H9 (cell line): ENCODE measurements around the gene DTYMK. TPM values are rescaled to one million over a fixed set of nuclear protein-coding genes. Genes with fewer than 3 reads are reported as not detected.

Experiments used
- DNase-seq: peaks from one replicate; pipeline ENCODE4 v3.0.0-alpha.2; 2017
- H2AFZ ChIP-seq: one replicate; pipeline ENCODE4 v1.6.1; 2013; ENCODE audit warnings: mild to moderate bottlenecking, low read length, control low read depth, moderate library complexity
- H2AK5ac ChIP-seq: 2 replicates; pipeline ENCODE4 v1.6.1; 2013; ENCODE audit warnings: low read length, control low read depth, mixed read lengths; ENCODE audit not compliant: insufficient read length
- H2BK120ac ChIP-seq: one replicate; pipeline ENCODE4 v1.6.1; 2013; ENCODE audit warnings: low read depth, mild to moderate bottlenecking, low read length, control low read depth, inconsistent platforms; ENCODE audit not compliant: poor library complexity, severe bottlenecking
- H2BK12ac ChIP-seq: 2 replicates; pipeline ENCODE4 v1.6.1; 2013; ENCODE audit warnings: low read length, control low read depth, mixed read lengths, low read depth; ENCODE audit not compliant: insufficient read length
- H2BK15ac ChIP-seq: 2 replicates; pipeline ENCODE4 v1.6.1; 2013; ENCODE audit warnings: low read depth, low read length, control low read depth
- H2BK20ac ChIP-seq: one replicate; pipeline ENCODE4 v1.6.1; 2013; ENCODE audit warnings: low read depth, mild to moderate bottlenecking, low read length, control low read depth, inconsistent platforms; ENCODE audit not compliant: poor library complexity, severe bottlenecking
- H2BK5ac ChIP-seq: 2 replicates; pipeline ENCODE4 v1.6.1; 2013; ENCODE audit warnings: low read length, control low read depth, mixed read lengths; ENCODE audit not compliant: insufficient read length
- H3K14ac ChIP-seq: 2 replicates; pipeline ENCODE4 v1.6.1; 2013; ENCODE audit warnings: low read length, control low read depth; ENCODE audit not compliant: insufficient read depth
- H3K18ac ChIP-seq: 2 replicates; pipeline ENCODE4 v1.6.1; 2013; ENCODE audit warnings: low read depth, mild to moderate bottlenecking, mixed read lengths, low read length, control low read depth; ENCODE audit not compliant: insufficient read length
- H3K23ac ChIP-seq: 2 replicates; pipeline ENCODE4 v1.6.1; 2013; ENCODE audit warnings: low read length, control low read depth, mixed read lengths, low read depth; ENCODE audit not compliant: insufficient read length
- H3K23me2 ChIP-seq: 2 replicates; pipeline ENCODE4 v1.6.1; 2013; ENCODE audit warnings: low read depth, mild to moderate bottlenecking, mixed read lengths, low read length, control low read depth; ENCODE audit not compliant: insufficient read length, poor library complexity, severe bottlenecking
- H3K27ac ChIP-seq: 2 replicates; pipeline ENCODE4 v1.5.1; 2013; ENCODE audit warnings: low read length, control low read depth, mixed read lengths, low read depth; ENCODE audit not compliant: insufficient read length
- H3K27me3 ChIP-seq: 2 replicates; pipeline ENCODE4 v1.6.1; 2013; ENCODE audit warnings: low read length, control low read depth, inconsistent platforms; ENCODE audit not compliant: insufficient read depth
- H3K4ac ChIP-seq: 2 replicates; pipeline ENCODE4 v1.6.1; 2013; ENCODE audit warnings: low read depth, mild to moderate bottlenecking, control low read depth, inconsistent platforms, low read length, moderate library complexity
- H3K4me1 ChIP-seq: 2 replicates; pipeline ENCODE4 v1.6.1; 2013; ENCODE audit warnings: low read length, control low read depth, inconsistent platforms; ENCODE audit not compliant: insufficient read depth
- H3K4me2 ChIP-seq: 2 replicates; pipeline ENCODE4 v1.6.1; 2013; ENCODE audit warnings: low read length, control low read depth, mixed read lengths; ENCODE audit not compliant: insufficient read length, insufficient read depth
- H3K56ac ChIP-seq: 2 replicates; pipeline ENCODE4 v1.6.1; 2013; ENCODE audit warnings: low read depth, mild to moderate bottlenecking, mixed read lengths, low read length, control low read depth; ENCODE audit not compliant: insufficient read length
- H3K79me1 ChIP-seq: 2 replicates; pipeline ENCODE4 v1.6.1; 2013; ENCODE audit warnings: low read depth, mild to moderate bottlenecking, moderate library complexity, low read length, control low read depth, inconsistent platforms; ENCODE audit not compliant: insufficient read depth, poor library complexity, severe bottlenecking
- H3K79me2 ChIP-seq: 2 replicates; pipeline ENCODE4 v1.6.1; 2013; ENCODE audit warnings: low read length, control low read depth, inconsistent platforms; ENCODE audit not compliant: insufficient read depth
- H3K9ac ChIP-seq: 2 replicates; pipeline ENCODE4 v1.6.1; 2013; ENCODE audit warnings: low read length, control low read depth, mixed read lengths; ENCODE audit not compliant: insufficient read length; ENCODE audit errors: extremely low read depth
- H3K9me3 ChIP-seq: one replicate; pipeline ENCODE4 v1.6.1; 2013; ENCODE audit warnings: low read depth, low read length, inconsistent platforms; ENCODE audit not compliant: control insufficient read depth
- H3T11ph ChIP-seq: one replicate; pipeline ENCODE4 v1.6.1; 2013; ENCODE audit warnings: mild to moderate bottlenecking, low read length, control low read depth, inconsistent platforms
- H4K20me1 ChIP-seq: one replicate; pipeline ENCODE4 v1.6.1; 2013; ENCODE audit not compliant: control insufficient read depth, insufficient read length, insufficient read depth
- H4K5ac ChIP-seq: 2 replicates; pipeline ENCODE4 v1.6.1; 2013; ENCODE audit warnings: low read depth, mild to moderate bottlenecking, mixed read lengths, low read length, control low read depth; ENCODE audit not compliant: insufficient read length
- H4K8ac ChIP-seq: replicated peaks from 2 replicates; pipeline ENCODE4 v1.6.1; 2013; ENCODE audit warnings: low read length, control low read depth, mixed read lengths, low read depth; ENCODE audit not compliant: insufficient read length
- H4K91ac ChIP-seq: 2 replicates; pipeline ENCODE4 v1.6.1; 2013; ENCODE audit warnings: low read depth, mild to moderate bottlenecking, moderate library complexity, mixed read lengths, low read length, control low read depth; ENCODE audit not compliant: insufficient read length
- H3K27ac Mint-ChIP-seq, 3 experiments: 2 replicates in 2 of 3; 3 replicates in 1 of 3; pipeline ENCODE4 v1.8.0; 2020 to 2021; ENCODE audit warnings: mixed read lengths in 3 of 3, mild to moderate bottlenecking in 1 of 3, moderate library complexity in 1 of 3
- H3K27me3 Mint-ChIP-seq: 2 replicates; pipeline ENCODE4 v1.8.0; 2021; ENCODE audit warnings: low read depth, mild to moderate bottlenecking, moderate library complexity, mixed read lengths
- H3K36me3 Mint-ChIP-seq, 3 experiments: 2 replicates in 2 of 3; 3 replicates in 1 of 3; pipeline ENCODE4 v1.8.0; 2020 to 2021; ENCODE audit warnings: low read depth in 3 of 3, mixed read lengths in 3 of 3; ENCODE audit not compliant: insufficient read depth in 1 of 3
- H3K4me1 Mint-ChIP-seq, 2 experiments: 2 replicates each; pipeline ENCODE4 v1.8.0; 2020; ENCODE audit warnings: mixed read lengths in 2 of 2
- H3K4me3 Mint-ChIP-seq, 2 experiments: 2 replicates in 1 of 2; 3 replicates in 1 of 2; pipeline ENCODE4 v1.8.0; 2020 to 2021; ENCODE audit warnings: mild to moderate bottlenecking in 2 of 2, mixed read lengths in 2 of 2, moderate library complexity in 1 of 2
- H3K9me3 Mint-ChIP-seq, 2 experiments: 2 replicates in 1 of 2; 3 replicates in 1 of 2; pipeline ENCODE4 v1.8.0; 2020; ENCODE audit warnings: mild to moderate bottlenecking in 2 of 2, mixed read lengths in 2 of 2, moderate library complexity in 1 of 2
- CTCF ChIP-seq: fragments of 200-600 bp; sonication (generic); conservative IDR thresholded peaks from 3 replicates; pipeline ENCODE4 v1.8.0; 2021; ENCODE audit warnings: antibody characterized with exemption, mild to moderate bottlenecking
- whole genome bisulfite sequencing: extraction: QIAGEN DNeasy Blood & Tissue Kit; methylation state at CpG from one replicate; pipeline ENCODE4 v1.1.7; 2013; ENCODE audit warnings: missing lambda C conversion rate, low lambda C conversion rate, mixed read lengths; ENCODE audit not compliant: insufficient read length; ENCODE audit errors: extremely low coverage; 5-methylcytosine and 5-hydroxymethylcytosine counted together
- total RNA-seq: library from RNA; stranded (reverse); gene quantifications from 2 replicates; pipeline ENCODE4 v1.2.1, GENCODE V29; 2021

The DTYMK gene
- total RNA-seq, 1 experiment from 2014 or later = 76.0 TPM

- no peaks in the 10 kb centered on the region for H3K9me3 ChIP-seq
- DNase-seq = no peak
- no peak overlapping the region for H2BK12ac ChIP-seq
- Mint-ChIP-seq H3K27me3 (no peaks in the 10 kb centered on the region), H3K4me1 (peaks cover 13 to 14% of the 10 kb centered on the region in 2 experiments), H3K9me3 (no peaks in the 10 kb centered on the region), H3K4me3 (no peak overlapping the region), H3K36me3 (peaks cover 33 to 76% (median 71%) of the 10 kb centered on the region in 3 experiments; a peak in 6 of 7 replicates), H3K27ac (no peak overlapping the region)
- no peak overlapping the region for H3K18ac ChIP-seq
- H3K4me1 ChIP-seq = peaks cover 4% of the 10 kb centered on the region; the same call in 1 of the 2 replicates
- H3K23ac ChIP-seq = no peak overlapping the region
- H3K79me1 ChIP-seq = peaks cover 8% of the 10 kb centered on the region
- no peak overlapping the region for H3K4me2 ChIP-seq
- H2BK5ac ChIP-seq = no peak overlapping the region
- H3T11ph ChIP-seq = no peak overlapping the region
- no peaks in the 10 kb centered on the region for H4K20me1 ChIP-seq
- H4K8ac ChIP-seq = no peak overlapping the region
- H3K9ac ChIP-seq = no peak overlapping the region
- no peak overlapping the region for H2BK120ac ChIP-seq
- H4K5ac ChIP-seq = no peak overlapping the region
- H2BK15ac ChIP-seq = no peak overlapping the region
- no peak overlapping the region for H3K4ac ChIP-seq
- H3K23me2 ChIP-seq = no peaks in the 10 kb centered on the region
- no peak overlapping the region for H2AK5ac ChIP-seq
- no peak overlapping the region for H3K14ac ChIP-seq
- no peak overlapping the region for H2BK20ac ChIP-seq
- no CpG with 5 or more reads among the region's 12 CpGs for WGBS
- peaks cover 9% of the 10 kb centered on the region; the same call in 1 of the 2 replicates for H3K79me2 ChIP-seq
- H4K91ac ChIP-seq = no peak overlapping the region
- no peaks in the 10 kb centered on the region for H3K27me3 ChIP-seq
- H2AFZ ChIP-seq = no peak overlapping the region
- H3K27ac ChIP-seq = no peak overlapping the region
- H3K56ac ChIP-seq = no peak overlapping the region
- TF ChIP-seq CTCF = no peak
Observed at GRCh38 chr2:241654551-241654950, 32.1 kb downstream of the DTYMK start.
